GM21786 (cell line): ENCODE measurements around the gene THBS1.

ENCODE experiments used
- ATAC-seq: cut with Tn5 transposase; IDR thresholded peaks from one replicate; pipeline ENCODE4 v1.9.1; 2021; ENCODE audit not compliant: unreplicated experiment

THBS1 gene

GRCh38 chr15:39602143-39602542 is 21.3 kb downstream of the THBS1 start:
- ATAC-seq = no peak

- ATAC-seq = no peak
Observed at GRCh38 chr15:39605146-39605545, 24.3 kb downstream of the THBS1 start.

GRCh38 chr15:39608185-39609139 is 27.6 kb downstream of the THBS1 start:
- ATAC-seq = no peak

- ATAC-seq = no peak
Observed at GRCh38 chr15:39609166-39609916, 28.5 kb downstream of the THBS1 start.

- no peak for ATAC-seq
Observed at GRCh38 chr15:39610665-39611064, 29.8 kb downstream of the THBS1 start.

- no peak for ATAC-seq
Observed at GRCh38 chr15:39613271-39613670, 32.4 kb downstream of the THBS1 start.

- ATAC-seq = no peak
Observed at GRCh38 chr15:39613861-39614260, 33.0 kb downstream of the THBS1 start.

- ATAC-seq = no peak
Observed at GRCh38 chr15:39616731-39617455, 36.0 kb downstream of the THBS1 start.

GRCh38 chr15:39618063-39618823 is 37.4 kb downstream of the THBS1 start:
- no peak for ATAC-seq

- ATAC-seq = no peak
Observed at GRCh38 chr15:39621210-39621609, 40.3 kb downstream of the THBS1 start.

GRCh38 chr15:39621976-39622375 is 41.1 kb downstream of the THBS1 start:
- ATAC-seq = no peak

GRCh38 chr15:39622660-39623516 is 42.0 kb downstream of the THBS1 start:
- no peak for ATAC-seq

- ATAC-seq = peak; percentile 87
Observed at GRCh38 chr15:39623529-39623931, 42.7 kb downstream of the THBS1 start.

- peak; percentile 41 for ATAC-seq
Observed at GRCh38 chr15:39624806-39625205, 43.9 kb downstream of the THBS1 start.

GRCh38 chr15:39625451-39625850 is 44.6 kb downstream of the THBS1 start:
- no peak for ATAC-seq

GRCh38 chr15:39625856-39626255 is 45.0 kb downstream of the THBS1 start:
- no peak for ATAC-seq

GRCh38 chr15:39627451-39628143 is 46.7 kb downstream of the THBS1 start:
- no peak for ATAC-seq

GRCh38 chr15:39628144-39628508 is 47.2 kb downstream of the THBS1 start:
- ATAC-seq = no peak
